Right lung (tissue), 10 donors: ENCODE results near the gene TCP11. TPM values are rescaled to one million over a fixed set of nuclear protein-coding genes. Genes with fewer than 3 reads are reported as not detected.

Experiments
- DNase-seq, 2 donors: peaks; one replicate each; pipeline ENCODE4 v3.0.0-alpha.2; 2013
- long read RNA-seq, 8 donors: transcript quantifications; one replicate each; lab custom pipeline, GENCODE V29; 2026
- polyA plus RNA-seq, 5 donors: library from polyadenylated mRNA; unstranded; fragments of 120-200 nt; gene quantifications; one replicate each; pipeline versions ENCODE4 v1.2.1 to v1.2.3, GENCODE V29; 2013; ENCODE audit warnings: inconsistent platforms in 1 of 5, low replicate concordance in 1 of 5; ENCODE audit not compliant: insufficient read length in 5 of 5, insufficient read depth in 1 of 5

TCP11 gene
- 1 to 10 TPM in 2 of 5 donors, under 1 TPM in 3; 0.63 to 1.5 (median 0.86) TPM for polyA plus RNA-seq
- long read RNA-seq, donor 1: 0 reads
- long read RNA-seq, donor 2, partial matches to known transcripts: 0 of 1 reads
- long read RNA-seq, donor 2, other reads (novel, unspliced or antisense): 0 of 1 reads
- long read RNA-seq, donor 3: 0 reads
- long read RNA-seq, donor 4: 0 reads
- long read RNA-seq, donor 5: 0 reads
- long read RNA-seq, donor 6: 0 reads
- long read RNA-seq, donor 7: 0 reads
- long read RNA-seq, donor 8: 0 reads

DNA sequence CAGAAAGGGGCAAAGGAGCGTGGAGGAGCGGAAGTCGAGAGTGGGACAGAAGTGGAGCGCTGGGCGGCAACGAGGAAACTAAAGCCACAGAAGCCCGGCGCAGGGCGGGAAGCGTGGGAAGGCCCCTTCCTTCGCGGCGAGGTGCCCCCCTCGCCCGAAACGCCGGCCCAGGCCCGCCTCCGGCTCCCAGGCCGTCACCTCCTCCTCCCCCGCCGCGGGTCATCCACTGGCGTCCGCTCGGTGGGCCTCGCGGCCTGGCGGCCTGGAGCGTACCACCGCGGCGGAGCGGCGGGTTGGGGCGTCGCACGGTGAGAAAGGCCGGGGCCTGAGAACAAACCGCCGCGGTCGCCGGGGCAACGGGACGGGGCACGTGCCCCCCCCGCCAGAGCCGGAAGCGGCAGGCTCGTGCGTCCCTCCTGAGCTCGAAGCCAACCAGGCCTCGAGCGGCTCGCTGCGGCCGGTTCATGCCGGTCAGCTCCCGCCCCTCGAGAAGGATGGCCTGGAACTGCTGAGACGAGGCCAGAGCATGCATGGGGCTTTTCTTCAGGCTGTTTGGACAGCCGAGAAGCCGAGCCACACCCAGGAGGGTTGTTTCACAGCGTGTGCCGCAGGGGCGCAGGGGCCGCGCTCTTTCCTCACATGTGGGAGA is at the start of gene TCP11:
Gene TCP11 (minus strand): TSS at position 333 of the 649 bp plus-strand sequence. CDS start 469 bp downstream, outside the sequence.
- DNase-seq: peak in 1 of 2 donors; percentile 37

- no peak for DNase-seq
These were observed 49.2 kb upstream of the TCP11 start for GRCh38 chr6:35190306-35190705.

- no peak for DNase-seq
These were observed 47.7 kb upstream of the TCP11 start for GRCh38 chr6:35188886-35189285.

DNA sequence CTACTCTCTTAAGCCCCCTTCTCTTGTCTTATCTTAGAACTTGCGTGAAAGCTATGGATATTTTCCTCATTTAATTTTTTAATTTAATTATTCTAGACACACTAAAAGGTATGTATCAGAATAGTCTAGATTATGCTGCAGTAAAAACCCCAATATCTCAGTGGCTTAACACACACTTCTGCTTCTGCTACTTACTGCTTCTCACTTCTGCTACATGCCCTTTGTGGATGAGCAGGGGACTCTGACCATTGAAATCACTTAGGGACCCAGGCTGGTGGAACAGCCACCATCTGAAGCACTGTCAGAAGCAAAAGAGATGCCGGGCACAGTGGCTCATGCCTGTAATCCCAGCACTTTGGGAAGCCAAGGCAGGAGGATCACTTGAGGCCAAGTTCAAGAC is 45.4 kb upstream of the TCP11 start:
- no peak for DNase-seq

- no peak for DNase-seq
These were observed 44.8 kb upstream of the TCP11 start for GRCh38 chr6:35185971-35186370.

DNA sequence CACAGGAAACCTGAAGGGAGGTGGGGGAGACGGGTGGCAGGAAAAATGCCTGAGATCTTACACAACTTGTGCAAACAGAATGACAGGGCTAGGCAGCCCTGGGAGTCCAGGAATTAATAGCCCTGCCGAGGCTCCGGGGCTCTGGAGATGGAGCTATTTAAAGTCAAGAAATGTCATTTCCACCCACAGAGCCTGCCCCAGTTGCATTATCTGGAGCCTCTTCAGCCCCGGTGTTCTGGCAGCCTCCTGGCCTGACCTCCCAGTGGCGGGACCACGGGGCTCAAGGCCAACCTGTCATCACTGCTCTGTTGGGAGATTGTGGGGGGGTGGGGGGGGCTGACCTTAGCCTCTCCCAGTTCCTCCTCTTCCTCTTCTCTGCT is 44.2 kb upstream of the TCP11 start:
- DNase-seq: no peak

DNA sequence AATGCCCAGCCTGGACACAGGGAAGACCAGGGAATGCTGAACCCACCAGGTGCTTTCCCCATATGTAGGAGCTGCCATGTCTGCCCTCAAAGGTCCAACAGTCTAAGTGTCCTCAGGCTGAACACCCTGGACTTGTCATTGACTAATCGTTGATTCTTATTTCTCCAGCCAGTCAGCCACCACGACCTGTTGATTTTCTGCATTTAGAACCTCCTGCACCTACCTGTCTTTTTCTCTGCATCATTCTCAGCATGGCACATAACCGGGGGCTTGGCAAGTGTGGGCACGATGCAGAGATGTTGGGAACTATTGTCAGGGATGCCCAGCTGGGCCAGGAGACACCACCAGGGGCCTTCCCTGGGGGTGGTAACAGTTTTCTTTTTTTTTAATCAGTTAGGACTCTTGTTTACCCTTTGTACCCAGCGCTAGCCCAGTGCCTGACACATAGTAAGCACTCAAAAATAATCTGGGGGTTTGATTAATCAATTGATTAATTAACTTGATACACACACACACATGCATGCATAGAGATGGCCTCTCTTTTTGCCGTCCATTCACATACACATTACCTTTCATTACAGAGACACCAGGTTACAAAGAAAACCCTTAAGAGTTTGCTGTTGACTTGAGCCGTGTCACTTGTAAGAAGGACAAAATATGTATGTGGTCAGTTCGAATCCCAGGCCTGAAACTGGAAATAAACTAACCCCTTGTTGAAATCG is 43.6 kb upstream of the TCP11 start:
- no peak for DNase-seq

GRCh38 chr6:35183935-35184334 is 42.8 kb upstream of the TCP11 start:
- no peak for DNase-seq

DNA sequence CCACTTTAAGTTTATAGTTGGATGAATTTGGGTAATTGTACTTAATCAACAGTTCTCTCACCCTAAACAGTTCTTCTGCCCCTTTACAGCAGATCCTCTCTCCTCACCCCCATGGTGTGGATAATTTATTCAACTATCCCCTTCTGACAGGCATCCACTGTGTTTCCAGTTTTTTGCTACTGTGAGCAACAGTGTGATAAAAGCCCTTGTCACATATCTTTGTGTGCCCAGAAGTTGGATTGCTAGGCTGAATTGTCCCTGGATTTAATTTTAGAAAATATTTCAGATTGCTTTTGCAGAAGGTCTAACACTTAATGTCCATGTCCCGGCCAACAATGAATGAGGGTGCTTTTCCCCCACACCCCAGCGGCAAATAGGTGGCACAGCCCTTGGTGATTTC is 42.1 kb upstream of the TCP11 start:
- no peak for DNase-seq

DNA sequence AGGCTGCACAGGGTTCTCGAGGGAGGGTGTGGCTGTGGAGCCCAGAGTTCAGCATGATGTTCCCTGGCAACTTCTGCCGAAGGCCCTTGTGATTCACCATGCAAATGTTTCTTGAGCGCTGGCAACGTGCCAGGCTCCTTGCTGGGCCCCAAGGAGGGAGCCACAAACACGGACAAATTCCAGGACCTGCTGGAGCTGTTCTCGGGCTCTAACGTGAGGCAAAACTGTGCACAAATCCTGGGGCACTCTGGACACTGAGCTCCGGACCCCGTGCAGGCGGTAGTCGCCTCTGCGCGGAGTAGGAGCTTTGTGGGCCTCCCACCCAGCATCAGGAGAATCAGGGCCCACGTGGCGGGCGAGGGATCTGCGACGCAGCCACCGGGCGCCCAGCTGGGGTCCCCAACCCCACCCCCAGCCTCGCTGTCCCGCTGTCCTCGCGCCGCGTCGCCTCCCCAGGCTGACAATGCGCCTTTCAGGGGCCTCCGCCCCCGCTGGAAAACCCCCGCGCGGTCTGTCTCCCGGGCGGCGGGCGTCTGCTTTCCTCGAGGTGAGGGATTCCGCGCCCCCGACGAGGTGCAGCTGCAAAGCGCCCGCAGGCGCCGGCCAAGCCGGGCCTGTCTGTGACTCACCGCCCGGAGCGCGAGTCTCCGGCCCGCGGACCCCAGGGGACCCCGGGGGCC is 40.9 kb upstream of the TCP11 start:
- no peak for DNase-seq

DNA sequence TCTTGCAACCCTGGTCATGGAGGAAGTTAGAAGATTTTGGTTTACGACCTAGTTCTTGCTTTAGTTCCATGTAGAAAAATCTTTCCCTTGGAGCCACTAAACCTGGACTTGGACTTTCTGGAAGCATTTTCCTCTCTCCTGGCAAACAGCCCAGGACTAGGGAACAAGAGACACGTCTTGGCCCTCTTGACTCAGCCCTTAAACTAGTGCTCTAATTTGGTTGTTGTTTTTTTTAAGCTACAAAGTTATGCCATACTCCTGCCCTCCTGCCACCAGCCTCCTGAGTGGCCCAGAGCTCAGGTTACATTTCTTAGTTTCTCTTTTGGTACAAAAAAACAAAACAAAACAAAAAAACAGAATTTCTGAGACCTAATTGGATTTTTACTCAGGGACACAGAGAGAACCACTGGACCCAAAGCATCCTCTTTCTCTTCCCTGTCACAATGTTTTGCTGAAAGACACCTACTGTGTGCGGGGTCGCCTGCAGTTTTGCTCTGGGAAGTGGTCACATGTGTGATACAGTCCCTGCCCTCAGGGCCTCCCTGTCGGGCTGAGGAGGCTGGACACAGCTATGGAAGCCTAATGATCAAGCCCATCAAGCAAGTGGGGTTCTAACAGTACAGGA is 40.3 kb upstream of the TCP11 start:
- DNase-seq: no peak

DNA sequence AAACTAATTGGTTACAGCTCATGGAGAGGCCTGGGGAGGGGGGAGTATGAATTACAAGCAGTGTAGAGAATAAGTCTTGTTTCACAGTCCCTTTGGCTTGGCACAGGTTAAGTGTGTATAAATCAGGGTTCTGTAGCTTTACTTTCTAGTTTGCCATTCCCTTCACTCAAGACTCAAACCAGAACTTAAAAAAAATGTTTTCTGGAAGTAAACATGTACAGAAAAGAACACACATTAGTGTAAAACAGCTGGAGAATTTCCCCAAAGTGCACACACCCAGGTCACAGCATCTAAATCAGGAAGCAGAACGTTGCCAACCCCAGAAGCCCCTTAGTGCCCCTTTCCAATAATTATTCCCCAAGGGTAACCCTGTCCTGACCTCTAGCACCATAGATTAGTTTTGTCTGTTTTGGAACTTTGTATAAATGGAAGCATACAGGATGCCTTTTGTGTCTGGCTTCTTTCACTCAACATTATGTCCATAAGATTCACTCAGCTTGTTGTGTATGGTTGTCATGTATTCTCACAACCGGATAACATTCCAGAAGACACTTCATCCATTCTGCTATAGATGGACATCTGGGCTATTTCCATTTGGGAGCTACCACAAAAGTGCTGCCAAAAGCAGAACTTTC is 38.9 kb upstream of the TCP11 start:
- DNase-seq: peak; percentile 52 to 55

GRCh38 chr6:35178932-35179832 is 38.0 kb upstream of the TCP11 start:
- DNase-seq: no peak

GRCh38 chr6:35178012-35178411 is 36.9 kb upstream of the TCP11 start:
- DNase-seq: no peak

DNA sequence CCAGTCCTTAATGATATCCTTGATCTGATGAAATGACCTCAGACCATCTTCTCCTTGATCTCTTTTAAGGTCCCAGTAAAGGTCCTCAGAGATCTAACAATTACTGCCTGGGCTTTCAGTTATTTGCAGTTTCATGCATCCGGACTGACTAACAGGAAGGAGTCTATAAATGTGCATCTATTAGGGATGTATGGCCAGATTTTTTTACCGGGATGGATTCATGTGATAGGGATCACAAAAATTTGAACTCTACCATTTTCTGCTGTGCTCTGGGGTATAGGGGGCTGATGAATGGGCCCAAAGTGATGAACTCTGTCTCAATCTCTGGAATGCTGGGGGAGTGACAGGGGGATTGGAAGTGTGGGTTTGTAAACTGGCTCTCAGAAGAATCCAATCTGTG is 36.5 kb upstream of the TCP11 start:
- DNase-seq: no peak

- no peak for DNase-seq
These were observed 36.0 kb upstream of the TCP11 start for GRCh38 chr6:35177157-35177556.

DNA sequence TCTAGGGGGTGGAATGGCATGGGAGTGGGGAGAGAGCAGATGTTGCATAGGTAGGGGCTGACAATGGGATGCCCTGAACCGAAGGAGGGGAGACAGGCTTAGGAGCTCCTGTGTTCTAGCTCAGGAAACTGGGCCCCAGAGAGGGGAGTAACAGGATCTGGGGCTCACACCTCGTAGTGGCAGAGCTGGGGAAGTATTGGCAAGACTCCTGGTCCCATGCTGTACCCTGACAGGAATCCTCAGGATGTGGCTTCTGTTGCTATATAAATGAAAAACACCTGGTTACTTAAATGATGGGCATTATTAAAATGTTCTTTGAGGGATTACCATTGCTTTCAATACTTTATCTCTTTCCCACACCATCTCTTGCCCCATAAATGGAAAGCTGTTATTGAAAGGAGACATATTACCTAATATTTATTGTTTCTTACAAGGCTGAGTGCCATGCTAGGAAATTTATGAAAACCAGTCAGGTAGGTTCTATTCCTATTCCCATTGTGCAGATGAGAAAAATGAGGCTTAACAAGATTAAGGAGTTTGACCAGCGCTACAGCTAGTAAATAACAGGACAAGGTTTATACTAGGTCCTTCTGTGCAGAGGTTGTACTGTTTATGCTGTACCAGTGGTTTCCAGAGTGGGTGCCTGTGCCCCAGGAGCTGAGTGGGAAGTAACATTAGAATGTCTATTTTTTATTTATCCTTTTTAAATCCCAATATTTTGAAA is 35.3 kb upstream of the TCP11 start:
- DNase-seq: no peak

DNA sequence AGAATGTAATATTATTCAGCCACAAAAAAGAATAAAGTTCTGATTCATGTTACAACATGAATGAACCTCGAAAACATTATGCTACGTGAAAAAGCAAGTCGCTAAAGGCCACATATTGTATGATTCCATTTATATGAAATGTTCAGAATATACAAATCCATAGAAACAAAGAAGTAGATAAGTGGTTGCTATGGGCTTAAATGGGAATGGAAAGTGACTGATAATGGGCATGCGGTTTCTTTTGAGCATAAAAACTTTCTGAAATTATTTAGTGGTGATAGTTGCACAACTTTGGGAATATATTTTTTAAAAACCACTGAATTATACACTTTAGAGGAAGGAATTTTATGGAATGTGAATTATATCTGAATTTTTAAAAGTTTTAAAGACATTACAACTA is 33.4 kb upstream of the TCP11 start:
- DNase-seq: no peak

DNA sequence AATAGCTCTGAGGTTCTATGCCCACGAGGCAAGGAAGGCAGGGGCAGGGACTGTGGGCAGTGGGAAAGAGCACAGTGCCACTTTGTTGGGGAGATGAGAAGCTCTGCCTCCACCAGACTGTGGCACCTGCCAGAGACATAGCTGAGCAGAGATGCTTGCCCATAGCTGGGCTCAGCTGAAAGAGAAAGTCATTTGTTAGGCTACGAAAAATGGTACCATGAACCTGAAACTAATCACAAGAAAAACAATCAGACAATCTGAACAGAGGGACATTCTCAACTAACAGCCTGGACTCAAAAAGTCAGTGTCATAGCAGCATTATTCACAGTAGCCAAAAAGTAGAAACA is 32.9 kb upstream of the TCP11 start:
- no peak for DNase-seq
